ENCODE results near the gene IGSF10. TPM values are rescaled to one million over a fixed set of nuclear protein-coding genes. Genes with fewer than 3 reads are reported as not detected.

The IGSF10 gene
- total and polyA plus RNA-seq, 2 donors from 2014 or later: 0.63 to 0.82 TPM

GRCh38 chr3:151459358-151459757 lies 1.5 kb downstream of the IGSF10 start:
- Histone ChIP-seq H3K4me1 (ENCODE audit: control insufficient read depth in 2 of 3, insufficient read depth in 2 of 3, low read depth in 1 of 3, low read length in 3 of 3) (no peaks in the 10 kb centered on the region), H3K9me3 (ENCODE audit: control insufficient read depth in 2 of 3, insufficient read depth in 1 of 3, low read length in 3 of 3) (no peaks in the 10 kb centered on the region), H3K36me3 (ENCODE audit: control insufficient read depth in 2 of 3, insufficient read depth in 3 of 3, low read length in 3 of 3) (no peaks in the 10 kb centered on the region), H3K27ac (ENCODE audit: low read depth in 2 of 2, low read length in 2 of 2) (no peak overlapping the region), H3K4me3 (ENCODE audit: low read length in 3 of 3) (no peak overlapping the region), H3K9ac (ENCODE audit: low read length in 3 of 3) (no peak overlapping the region), H3K27me3 (ENCODE audit: control insufficient read depth, insufficient read depth, low read length) (no peaks in the 10 kb centered on the region)
- FAIRE-seq (no peak), DNase-seq (no peak)
- no peak for TF ChIP-seq CTCF (IDR thresholded peaks at IDR 0.05; ENCODE audit: borderline replicate concordance, extremely low read depth, insufficient read depth)
- intact Hi-C loops (cut with DNase I): no loop called here

GRCh38 chr3:151456065-151456464 lies 4.8 kb downstream of the IGSF10 start:
- Histone ChIP-seq H3K27ac (ENCODE audit: low read depth in 2 of 2, low read length in 2 of 2) (no peak overlapping the region), H3K4me1 (ENCODE audit: control insufficient read depth in 2 of 3, insufficient read depth in 2 of 3, low read depth in 1 of 3, low read length in 3 of 3) (no peaks in the 10 kb centered on the region), H3K4me3 (ENCODE audit: low read length in 3 of 3) (no peak overlapping the region), H3K27me3 (ENCODE audit: control insufficient read depth, insufficient read depth, low read length) (no peaks in the 10 kb centered on the region), H3K36me3 (ENCODE audit: control insufficient read depth in 2 of 3, insufficient read depth in 3 of 3, low read length in 3 of 3) (no peaks in the 10 kb centered on the region), H3K9ac (ENCODE audit: low read length in 3 of 3) (no peak overlapping the region), H3K9me3 (ENCODE audit: control insufficient read depth in 2 of 3, insufficient read depth in 1 of 3, low read length in 3 of 3) (no peaks in the 10 kb centered on the region)
- FAIRE-seq: no peak
- intact Hi-C loops (cut with DNase I): no loop called here
- no peak for DNase-seq
- TF ChIP-seq CTCF (IDR thresholded peaks at IDR 0.05; ENCODE audit: borderline replicate concordance, extremely low read depth, insufficient read depth): no peak

- TF ChIP-seq CTCF (IDR thresholded peaks at IDR 0.05; ENCODE audit: borderline replicate concordance, extremely low read depth, insufficient read depth): no peak
- intact Hi-C loops (cut with DNase I): no loop called here
- Histone ChIP-seq H3K36me3 (ENCODE audit: control insufficient read depth in 2 of 3, insufficient read depth in 3 of 3, low read length in 3 of 3) (no peaks in the 10 kb centered on the region), H3K9me3 (ENCODE audit: control insufficient read depth in 2 of 3, insufficient read depth in 1 of 3, low read length in 3 of 3) (no peaks in the 10 kb centered on the region), H3K9ac (ENCODE audit: low read length in 3 of 3) (no peak overlapping the region), H3K4me3 (ENCODE audit: low read length in 3 of 3) (no peak overlapping the region), H3K27ac (ENCODE audit: low read depth in 2 of 2, low read length in 2 of 2) (no peak overlapping the region), H3K27me3 (ENCODE audit: control insufficient read depth, insufficient read depth, low read length) (no peaks in the 10 kb centered on the region), H3K4me1 (ENCODE audit: control insufficient read depth in 2 of 3, insufficient read depth in 2 of 3, low read depth in 1 of 3, low read length in 3 of 3) (no peaks in the 10 kb centered on the region)
- DNase-seq (no peak), FAIRE-seq (no peak)
These were observed 8.0 kb downstream of the IGSF10 start for GRCh38 chr3:151452841-151453240.

GRCh38 chr3:151452368-151452767 lies 8.5 kb downstream of the IGSF10 start:
- H3K36me3 ChIP-seq (ENCODE audit: control insufficient read depth in 2 of 3, insufficient read depth in 3 of 3, low read length in 3 of 3): no peaks in the 10 kb centered on the region
- no peak for FAIRE-seq
- TF ChIP-seq CTCF (IDR thresholded peaks at IDR 0.05; ENCODE audit: borderline replicate concordance, extremely low read depth, insufficient read depth): no peak

More at GRCh38 chr3:151452368-151452767, 8.5 kb downstream of the IGSF10 start:
- Histone ChIP-seq H3K27ac (ENCODE audit: low read depth in 2 of 2, low read length in 2 of 2) (no peak overlapping the region), H3K4me1 (ENCODE audit: control insufficient read depth in 2 of 3, insufficient read depth in 2 of 3, low read depth in 1 of 3, low read length in 3 of 3) (no peaks in the 10 kb centered on the region), H3K9ac (ENCODE audit: low read length in 3 of 3) (no peak overlapping the region), H3K27me3 (ENCODE audit: control insufficient read depth, insufficient read depth, low read length) (no peaks in the 10 kb centered on the region), H3K9me3 (ENCODE audit: control insufficient read depth in 2 of 3, insufficient read depth in 1 of 3, low read length in 3 of 3) (no peaks in the 10 kb centered on the region), H3K4me3 (ENCODE audit: low read length in 3 of 3) (no peak overlapping the region)
- intact Hi-C loops (cut with DNase I): no loop called here
- no peak for DNase-seq

Data from kidney (tissue), 14 donors.